Measurements from ENCODE around the gene C1R.

Gene C1R

GRCh38 chr12:7092229-7092985, at the start of gene C1R:
Gene C1R (minus strand): TSS chr12:7092445. CDS start chr12:7092388, 57 bp downstream.
- peak; percentile 51 for DNase-seq (ENCODE audit: low read depth)

- no peak for DNase-seq (ENCODE audit: low read depth)
Measured at GRCh38 chr12:7141351-7142005, 49.2 kb upstream of the C1R start.

- no peak for DNase-seq (ENCODE audit: low read depth)
Measured at GRCh38 chr12:7139200-7139599, 47.0 kb upstream of the C1R start.

- no peak for DNase-seq (ENCODE audit: low read depth)
Measured at GRCh38 chr12:7137908-7138307, 45.7 kb upstream of the C1R start.

GRCh38 chr12:7136676-7137075, 44.4 kb upstream of the C1R start:
- DNase-seq (ENCODE audit: low read depth) = no peak

GRCh38 chr12:7136071-7136470, 43.8 kb upstream of the C1R start:
- DNase-seq (ENCODE audit: low read depth) = no peak

- no peak for DNase-seq (ENCODE audit: low read depth)
Measured at GRCh38 chr12:7134396-7135166, 42.3 kb upstream of the C1R start.

GRCh38 chr12:7131502-7131866, 39.2 kb upstream of the C1R start:
- DNase-seq (ENCODE audit: low read depth) = no peak

GRCh38 chr12:7130701-7131501, 38.7 kb upstream of the C1R start:
- no peak for DNase-seq (ENCODE audit: low read depth)

- peak; percentile 55 for DNase-seq (ENCODE audit: low read depth)
Measured at GRCh38 chr12:7129872-7130691, 37.8 kb upstream of the C1R start, which contains the start of gene CLSTN3. Gene CLSTN3 (plus strand): TSS chr12:7130371. CDS start chr12:7130649, 278 bp downstream.

GRCh38 chr12:7129287-7129871, 37.1 kb upstream of the C1R start:
- no peak for DNase-seq (ENCODE audit: low read depth)

- no peak for DNase-seq (ENCODE audit: low read depth)
Measured at GRCh38 chr12:7128681-7129286, 36.5 kb upstream of the C1R start, which contains the start of gene RBP5. Gene RBP5 (minus strand): TSS chr12:7128889. CDS start chr12:7128775, 114 bp downstream.

GRCh38 chr12:7127916-7128626, 35.8 kb upstream of the C1R start:
- DNase-seq (ENCODE audit: low read depth) = no peak

- no peak for DNase-seq (ENCODE audit: low read depth)
Measured at GRCh38 chr12:7125632-7126227, 33.5 kb upstream of the C1R start.

- DNase-seq (ENCODE audit: low read depth) = no peak
Measured at GRCh38 chr12:7123806-7124522, 31.7 kb upstream of the C1R start.

- no peak for DNase-seq (ENCODE audit: low read depth)
Measured at GRCh38 chr12:7122811-7123769, 30.8 kb upstream of the C1R start.

GRCh38 chr12:7121324-7121723, 29.1 kb upstream of the C1R start:
- no peak for DNase-seq (ENCODE audit: low read depth)

All from stimulated activated CD8-positive, alpha-beta memory T cell treated with anti-CD3 and anti-CD28 coated beads, Interleukin-7, amount 100 ng/mL, for 24 hours (primary cell).